COR-L47 (cell line): ENCODE results near the gene PCDHGB5.

Experiments used
- DNase-seq: peaks from one replicate; lab custom pipeline; 2025; lab: John Stamatoyannopoulos, UW

The PCDHGB5 gene

DNA sequence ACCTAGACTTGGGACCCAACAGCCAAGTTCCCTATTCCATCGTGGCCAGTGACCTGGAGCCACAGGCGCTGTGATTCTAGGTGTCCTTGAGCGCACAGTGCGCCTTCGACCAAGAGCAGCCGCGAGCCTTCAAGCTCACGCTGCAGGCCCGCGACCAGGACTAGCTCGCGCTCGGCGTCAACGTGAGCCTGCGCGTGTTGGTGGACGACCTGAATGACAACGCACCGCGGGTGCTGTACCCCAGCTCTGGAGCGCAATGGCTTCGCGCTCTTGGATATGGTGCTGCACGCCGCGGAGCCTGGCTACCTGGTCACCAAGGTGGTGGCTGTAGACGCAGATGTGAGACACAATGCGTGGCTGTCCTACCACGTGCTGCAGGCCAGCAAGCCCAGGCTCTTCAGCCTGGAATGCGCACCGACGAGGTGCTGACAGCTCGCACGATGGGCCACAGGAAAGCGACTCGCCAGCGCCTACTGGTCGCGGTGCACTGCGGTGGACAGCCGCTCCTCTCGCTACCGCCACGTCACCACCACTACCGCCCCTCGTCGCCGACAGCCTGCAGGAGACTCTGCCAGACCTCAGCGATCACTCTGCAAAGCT is 43.9 kb downstream of the PCDHGB5 start:
- DNase-seq, result no peak
